IPS-20b (cell line): ENCODE measurements around the gene TBC1D25.

Experiments used
- H3K27ac ChIP-seq: one replicate; pipeline ENCODE4 v1.5.1; 2013; ENCODE audit warnings: low read length
- H3K27me3 ChIP-seq: 2 replicates; pipeline ENCODE4 v1.6.1; 2013; ENCODE audit warnings: mild to moderate bottlenecking, low read length, inconsistent platforms; ENCODE audit not compliant: insufficient read depth
- H3K36me3 ChIP-seq: 2 replicates; pipeline ENCODE4 v1.6.1; 2013; ENCODE audit warnings: low read depth, mild to moderate bottlenecking, inconsistent platforms, low read length, moderate library complexity; ENCODE audit not compliant: insufficient read depth
- H3K4me1 ChIP-seq: 2 replicates; pipeline ENCODE4 v1.6.1; 2013; ENCODE audit warnings: mild to moderate bottlenecking, control low read depth, inconsistent platforms, low read length, moderate library complexity; ENCODE audit not compliant: insufficient read depth
- H3K4me3 ChIP-seq: 2 replicates; pipeline ENCODE4 v1.5.1; 2013; ENCODE audit warnings: mild to moderate bottlenecking, low read length, inconsistent platforms
- H3K9ac ChIP-seq: 2 replicates; pipeline ENCODE4 v1.6.1; 2013; ENCODE audit warnings: low read depth, mild to moderate bottlenecking, inconsistent platforms, low read length, moderate library complexity
- H3K9me3 ChIP-seq: 2 replicates; pipeline ENCODE4 v1.6.1; 2013; ENCODE audit warnings: mild to moderate bottlenecking, low read depth, low read length, inconsistent platforms; ENCODE audit not compliant: insufficient read depth

The TBC1D25 gene

DNA sequence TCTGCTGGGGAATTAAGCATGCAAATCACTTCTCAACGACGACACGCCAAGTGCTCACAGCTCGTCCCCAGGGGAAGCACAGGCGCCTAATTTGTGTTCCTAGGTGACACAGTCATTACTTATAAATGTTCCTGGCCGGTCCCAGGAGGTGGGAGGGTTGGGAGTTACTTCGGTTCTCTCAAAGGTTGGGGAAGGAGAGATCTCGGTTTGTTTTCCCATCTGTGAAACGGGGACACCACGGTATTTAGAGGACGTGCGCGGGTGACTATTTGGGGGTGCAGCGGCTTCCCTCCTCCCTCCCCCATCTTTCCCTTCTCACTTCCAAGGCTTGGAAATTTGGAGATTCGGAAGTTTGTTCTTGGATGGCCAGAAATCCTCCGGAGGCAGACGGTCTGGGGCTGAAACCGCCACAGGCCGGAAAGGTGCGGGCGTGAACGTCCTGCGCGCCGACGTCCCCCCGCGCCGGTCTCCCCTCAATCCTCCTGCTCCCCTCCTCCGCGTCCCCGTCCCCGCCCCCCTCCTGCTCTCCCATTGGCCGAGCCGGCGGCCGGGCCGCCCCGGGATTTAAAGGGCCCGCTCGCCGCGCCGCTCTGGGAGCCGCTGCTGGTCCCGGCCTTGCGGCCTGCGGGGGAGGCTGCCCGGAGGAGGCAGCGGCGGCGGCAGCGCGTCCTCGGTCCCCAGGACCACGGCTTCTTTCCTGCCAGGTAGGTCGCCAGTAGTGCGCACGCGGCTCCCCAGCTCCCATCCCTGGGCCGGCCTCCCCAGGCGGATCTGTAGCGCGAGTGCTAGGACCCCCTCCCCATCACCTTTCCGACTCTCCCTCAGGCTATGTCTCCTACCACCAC is 30.9 kb upstream of the TBC1D25 start, which contains the start of gene PORCN:
TSS of gene PORCN (plus strand) at position 593 of the 845 bp plus-strand sequence. CDS start 829 bp downstream, outside the sequence.
- peak within 1 kb of the TSS; percentile 89 for H3K4me3 ChIP-seq
- H3K9me3 ChIP-seq = no peaks in the 10 kb centered on the region
- peak within 1 kb of the TSS; percentile 82 for H3K9ac ChIP-seq
- no peak within 1 kb of the TSS for H3K27ac ChIP-seq
- H3K36me3 ChIP-seq = no peaks in the 10 kb centered on the region
- H3K27me3 ChIP-seq = no peaks in the 10 kb centered on the region
- H3K4me1 ChIP-seq = no peaks in the 10 kb centered on the region

GRCh38 chrX:48509245-48509590 is 30.3 kb upstream of the TBC1D25 start:
- Histone ChIP-seq H3K27me3 (no peaks in the 10 kb centered on the region), H3K36me3 (no peaks in the 10 kb centered on the region), H3K9me3 (no peaks in the 10 kb centered on the region), H3K4me3 (peak overlapping the region; percentile 89), H3K9ac (peak overlapping the region; percentile 82), H3K4me1 (no peaks in the 10 kb centered on the region), H3K27ac (no peak overlapping the region)

GRCh38 chrX:48509619-48510018 is 29.9 kb upstream of the TBC1D25 start:
- Histone ChIP-seq H3K9ac (peak overlapping the region; percentile 82; the same call in 1 of the 2 replicates), H3K36me3 (no peaks in the 10 kb centered on the region), H3K4me3 (peak overlapping the region; percentile 89), H3K27ac (no peak overlapping the region), H3K27me3 (no peaks in the 10 kb centered on the region), H3K4me1 (no peaks in the 10 kb centered on the region), H3K9me3 (no peaks in the 10 kb centered on the region)

GRCh38 chrX:48511560-48511959 is 28.0 kb upstream of the TBC1D25 start:
- no peaks in the 10 kb centered on the region for H3K36me3 ChIP-seq
- no peaks in the 10 kb centered on the region for H3K9me3 ChIP-seq
- no peak overlapping the region for H3K9ac ChIP-seq
- H3K4me3 ChIP-seq = no peak overlapping the region
- H3K27ac ChIP-seq = no peak overlapping the region
- no peaks in the 10 kb centered on the region for H3K4me1 ChIP-seq
- no peaks in the 10 kb centered on the region for H3K27me3 ChIP-seq

GRCh38 chrX:48512371-48512935 is 27.1 kb upstream of the TBC1D25 start:
- H3K4me1 ChIP-seq = no peaks in the 10 kb centered on the region
- no peaks in the 10 kb centered on the region for H3K27me3 ChIP-seq
- no peaks in the 10 kb centered on the region for H3K9me3 ChIP-seq
- no peak overlapping the region for H3K4me3 ChIP-seq
- no peaks in the 10 kb centered on the region for H3K36me3 ChIP-seq
- H3K9ac ChIP-seq = no peak overlapping the region
- H3K27ac ChIP-seq = no peak overlapping the region

DNA sequence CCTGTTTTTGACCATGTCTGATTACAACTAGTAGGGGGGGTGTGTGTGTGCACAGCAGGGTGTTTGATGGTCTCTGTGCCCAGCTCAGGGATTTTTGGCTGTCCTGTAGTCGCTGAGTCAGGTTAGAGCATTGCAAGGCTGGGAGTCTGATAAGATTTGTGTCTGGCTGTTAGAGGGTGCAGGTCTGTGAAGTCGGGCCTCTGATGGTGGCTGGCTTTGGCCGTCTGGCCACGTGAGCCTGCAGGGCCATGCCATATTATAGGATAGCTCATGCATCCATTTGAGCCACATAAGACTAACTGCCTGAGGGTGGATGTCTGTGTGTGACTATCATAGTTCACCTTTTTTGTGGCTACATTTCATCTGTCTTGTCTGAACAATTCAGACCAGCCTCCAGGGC is 25.8 kb upstream of the TBC1D25 start:
- Histone ChIP-seq H3K4me1 (no peaks in the 10 kb centered on the region), H3K4me3 (no peak overlapping the region), H3K27ac (no peak overlapping the region), H3K9ac (no peak overlapping the region), H3K9me3 (no peaks in the 10 kb centered on the region), H3K36me3 (no peaks in the 10 kb centered on the region), H3K27me3 (no peaks in the 10 kb centered on the region)

GRCh38 chrX:48514126-48514806 is 25.2 kb upstream of the TBC1D25 start:
- Histone ChIP-seq H3K36me3 (no peaks in the 10 kb centered on the region), H3K9me3 (no peaks in the 10 kb centered on the region), H3K27ac (no peak overlapping the region), H3K4me3 (no peak overlapping the region), H3K9ac (no peak overlapping the region), H3K4me1 (no peaks in the 10 kb centered on the region), H3K27me3 (no peaks in the 10 kb centered on the region)

DNA sequence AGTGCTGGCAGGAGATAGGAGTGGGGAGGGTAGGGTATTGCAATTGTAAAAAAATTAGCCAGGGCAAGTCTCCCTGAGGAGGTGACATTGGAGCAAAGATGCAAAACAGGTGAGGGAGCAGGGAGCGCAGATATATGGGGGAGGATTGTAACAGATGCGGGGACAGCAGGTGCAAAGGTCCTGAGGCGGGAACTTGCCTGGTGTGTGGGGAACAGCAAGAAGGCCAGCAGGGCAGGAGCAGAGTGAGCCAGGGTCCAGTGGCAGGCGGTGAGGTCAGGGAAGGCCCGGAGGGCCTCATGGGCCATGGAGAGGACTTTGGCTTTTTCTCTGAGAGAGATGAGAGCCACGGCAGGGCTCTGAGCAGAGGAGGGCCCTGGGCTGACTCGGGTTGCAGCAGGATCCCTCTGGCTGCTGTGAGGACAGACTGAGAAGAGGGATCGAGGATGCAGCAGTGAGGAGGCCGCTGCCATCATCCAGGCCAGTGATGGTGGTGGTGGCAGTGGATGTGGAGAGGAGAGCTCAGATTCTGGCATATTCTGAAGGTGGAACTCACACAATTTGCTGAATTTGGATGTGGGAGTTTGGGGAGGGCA is 24.6 kb upstream of the TBC1D25 start:
- no peaks in the 10 kb centered on the region for H3K36me3 ChIP-seq
- H3K27me3 ChIP-seq = no peaks in the 10 kb centered on the region
- H3K27ac ChIP-seq = no peak overlapping the region
- no peaks in the 10 kb centered on the region for H3K4me1 ChIP-seq
- H3K9me3 ChIP-seq = no peaks in the 10 kb centered on the region
- no peak overlapping the region for H3K4me3 ChIP-seq
- H3K9ac ChIP-seq = no peak overlapping the region

DNA sequence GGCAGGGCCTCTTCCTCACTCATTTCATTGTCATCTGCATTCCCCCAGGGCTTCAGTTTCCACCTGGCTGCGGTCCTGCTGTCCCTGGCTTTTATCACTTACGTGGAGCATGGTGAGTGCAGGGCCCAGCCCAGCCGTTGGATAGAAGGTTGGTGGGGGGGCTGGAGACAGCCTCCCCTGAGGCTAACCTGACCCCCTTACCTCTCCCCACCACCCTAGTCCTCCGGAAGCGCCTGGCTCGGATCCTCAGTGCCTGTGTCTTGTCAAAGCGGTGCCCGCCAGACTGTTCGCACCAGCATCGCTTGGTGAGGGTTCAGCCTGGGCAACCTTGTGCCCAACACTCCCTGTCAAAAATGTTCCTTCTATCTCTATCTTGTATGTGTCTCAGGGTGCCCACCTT is 23.7 kb upstream of the TBC1D25 start:
- no peaks in the 10 kb centered on the region for H3K4me1 ChIP-seq
- no peaks in the 10 kb centered on the region for H3K9me3 ChIP-seq
- no peak overlapping the region for H3K27ac ChIP-seq
- no peak overlapping the region for H3K9ac ChIP-seq
- no peaks in the 10 kb centered on the region for H3K27me3 ChIP-seq
- H3K4me3 ChIP-seq = no peak overlapping the region
- H3K36me3 ChIP-seq = no peaks in the 10 kb centered on the region

GRCh38 chrX:48516285-48516684 is 23.2 kb upstream of the TBC1D25 start:
- no peaks in the 10 kb centered on the region for H3K4me1 ChIP-seq
- H3K9ac ChIP-seq = no peak overlapping the region
- H3K4me3 ChIP-seq = no peak overlapping the region
- H3K27me3 ChIP-seq = no peaks in the 10 kb centered on the region
- H3K27ac ChIP-seq = no peak overlapping the region
- no peaks in the 10 kb centered on the region for H3K36me3 ChIP-seq
- H3K9me3 ChIP-seq = no peaks in the 10 kb centered on the region

- no peaks in the 10 kb centered on the region for H3K4me1 ChIP-seq
- no peaks in the 10 kb centered on the region for H3K9me3 ChIP-seq
- H3K27me3 ChIP-seq = no peaks in the 10 kb centered on the region
- H3K36me3 ChIP-seq = no peaks in the 10 kb centered on the region
- H3K9ac ChIP-seq = no peak overlapping the region
- no peak overlapping the region for H3K4me3 ChIP-seq
- no peak overlapping the region for H3K27ac ChIP-seq
Observed at GRCh38 chrX:48516987-48517386, 22.5 kb upstream of the TBC1D25 start.
